Endothelial cell of umbilical vein (primary cell): ENCODE data around the gene DHTKD1. TPM values are rescaled to one million over a fixed set of nuclear protein-coding genes. Genes with fewer than 3 reads are reported as not detected.
"Not testable (repeated sequence)": the region's sequence is repeated elsewhere in the genome, so short reads cannot be mapped to it uniquely, and the experiment has no call there.

Source experiments
- BruUV-seq: library from RNA; stranded (reverse); fragments of 400-500 nt; replicated peaks from 2 replicates; lab custom pipeline; 2021; lab: Mats Ljungman, UMichigan
- CTCF ChIA-PET: fragments of 300-600, 350-600 bp; sonication (Branson Sonifier 250); formaldehyde crosslinking; loops from one replicate; lab custom pipeline; 2021; ENCODE audit warnings: antibody characterized with exemption, inconsistent platforms; lab: Charles Lee
- POLR2A ChIA-PET: fragments of 300-600, 350-600 bp; sonication (Branson Sonifier 250); formaldehyde crosslinking; loops from one replicate; lab custom pipeline; 2021; ENCODE audit warnings: antibody characterized with exemption, inconsistent platforms; lab: Charles Lee
- DNase-seq: peaks from one replicate; pipeline ENCODE4 v3.0.0-alpha.2; 2011; ENCODE audit warnings: low read depth, low spot score
- FAIRE-seq: peaks from 2 replicates; lab custom pipeline; 2011; peaks lifted over from hg19 to GRCh38; lab: Jason Lieb, UNC
- H2AFZ ChIP-seq: 2 replicates; pipeline ENCODE4 v1.6.0; 2012; ENCODE audit warnings: low read depth, low read length, control low read depth, inconsistent platforms
- H3K27ac ChIP-seq: 2 replicates; pipeline ENCODE4 v1.5.1; 2011; ENCODE audit warnings: low read depth, mild to moderate bottlenecking, control low read depth, low read length, moderate library complexity; ENCODE audit not compliant: insufficient read depth
- H3K27me3 ChIP-seq, 2 experiments: 2 replicates each; pipeline versions ENCODE4 v1.6.0 to v1.6.1; 2011; ENCODE audit warnings: low read length in 2 of 2, mixed read lengths in 1 of 2; ENCODE audit not compliant: control insufficient read depth in 2 of 2, insufficient read depth in 2 of 2
- H3K36me3 ChIP-seq, 2 experiments: 2 replicates in 1 of 2; 3 replicates in 1 of 2; pipeline ENCODE4 v1.5.1; 2011; ENCODE audit warnings: low read length in 2 of 2, mild to moderate bottlenecking in 1 of 2, moderate library complexity in 1 of 2; ENCODE audit not compliant: control insufficient read depth in 2 of 2, insufficient read depth in 2 of 2; ENCODE audit errors: extremely low read depth in 1 of 2
- H3K4me1 ChIP-seq: 3 replicates; pipeline ENCODE4 v1.5.1; 2011; ENCODE audit warnings: mild to moderate bottlenecking, low read length; ENCODE audit not compliant: control insufficient read depth, insufficient read depth; ENCODE audit errors: extremely low read depth
- H3K4me2 ChIP-seq: 2 replicates; pipeline ENCODE4 v1.6.1; 2011; ENCODE audit warnings: low read length, control low read depth, mixed read lengths; ENCODE audit not compliant: insufficient read depth
- H3K4me3 ChIP-seq, 3 experiments: fragments of 200-600 bp in 1 of 3; sonication (generic), shearing (Covaris generic) in 1 of 3; replicated peaks in 1 of 3; 2 replicates each; pipeline ENCODE4 v1.5.1; 2011 to 2016; ENCODE audit warnings: control low read depth in 3 of 3, low read length in 3 of 3, mild to moderate bottlenecking in 2 of 3, inconsistent platforms in 1 of 3, low read depth in 1 of 3, moderate library complexity in 1 of 3; ENCODE audit not compliant: insufficient read depth in 1 of 3
- H3K79me2 ChIP-seq: 2 replicates; pipeline ENCODE4 v1.6.0; 2012; ENCODE audit warnings: low read length, inconsistent platforms; ENCODE audit not compliant: control insufficient read depth, insufficient read depth
- H3K9ac ChIP-seq: replicated peaks from 2 replicates; pipeline ENCODE3; 2011; ENCODE audit warnings: low read length, control low read depth; ENCODE audit not compliant: insufficient read depth; ENCODE audit errors: extremely low read depth
- H3K9me1 ChIP-seq: replicated peaks from 3 replicates; pipeline ENCODE4 v1.6.0; 2011; ENCODE audit warnings: mild to moderate bottlenecking, low read length; ENCODE audit not compliant: control insufficient read depth, insufficient read depth; ENCODE audit errors: extremely low read depth
- H3K9me3 ChIP-seq: replicated peaks from 2 replicates; pipeline ENCODE4 v1.5.1; 2012; ENCODE audit warnings: low read length, inconsistent platforms; ENCODE audit not compliant: control insufficient read depth, insufficient read depth
- H4K20me1 ChIP-seq: replicated peaks from 2 replicates; pipeline ENCODE3; 2011; ENCODE audit warnings: mild to moderate bottlenecking, low read length; ENCODE audit not compliant: control insufficient read depth, insufficient read depth; ENCODE audit errors: extremely low read depth
- CTCF ChIP-seq, 2 donors: IDR thresholded peaks; 1 replicate in 1 of 2; 2 replicates in 1 of 2; pipeline ENCODE4 v1.5.1; 2011; ENCODE audit warnings: low read length in 2 of 2, mild to moderate bottlenecking in 2 of 2, moderate library complexity in 2 of 2, control low read depth in 1 of 2, inconsistent platforms in 1 of 2, low read depth in 1 of 2; ENCODE audit not compliant: insufficient read depth in 1 of 2; ENCODE audit errors: extremely low read depth in 1 of 2
- EZH2 ChIP-seq: IDR thresholded peaks from 2 replicates; pipeline ENCODE4 v1.6.1; 2012; ENCODE audit warnings: borderline replicate concordance, low read depth, mild to moderate bottlenecking, moderate library complexity, low read length, inconsistent platforms; ENCODE audit not compliant: severe bottlenecking
- FOS ChIP-seq: IDR thresholded peaks from 2 replicates; pipeline ENCODE4 v1.6.1; 2011; ENCODE audit warnings: mild to moderate bottlenecking, low read length, moderate library complexity, borderline replicate concordance; ENCODE audit not compliant: insufficient read depth
- GATA2 ChIP-seq: IDR thresholded peaks from 2 replicates; pipeline ENCODE4 v1.7.0; 2011; ENCODE audit warnings: low read depth, mild to moderate bottlenecking, moderate library complexity, mixed read lengths, low read length; ENCODE audit not compliant: insufficient read length, insufficient read depth
- JUN ChIP-seq: IDR thresholded peaks from 2 replicates; pipeline ENCODE4 v1.6.1; 2011; ENCODE audit warnings: borderline replicate concordance, low read depth; ENCODE audit not compliant: insufficient read length, insufficient read depth
- MYC ChIP-seq: IDR thresholded peaks from one replicate; pipeline ENCODE4 v1.6.1; 2011; ENCODE audit warnings: mild to moderate bottlenecking, low read depth, low read length
- POLR2A ChIP-seq: IDR thresholded peaks from 2 replicates; pipeline ENCODE4 v1.6.1; 2012; ENCODE audit warnings: low read depth, mild to moderate bottlenecking, control low read depth, low read length
- POLR2AphosphoS5 ChIP-seq: IDR thresholded peaks from 2 replicates; pipeline ENCODE4 v1.6.1; 2012; ENCODE audit warnings: low read depth, mild to moderate bottlenecking, control low read depth, low read length, moderate library complexity; ENCODE audit not compliant: insufficient read depth
- dilution Hi-C: fragments of 300-500 bp; cut with MboI; formaldehyde crosslinking; loops from one replicate; pipeline ENCODE4 v1.15.0; 2019; ENCODE audit warnings: low sequenced_read_pairs; ENCODE audit not compliant: extremely low pct_ligation_motif_present
- intact Hi-C: fragments of 100-400 bp; cut with micrococcal nuclease; formaldehyde crosslinking; loops from one replicate; pipeline ENCODE4 v1.10.0; 2022
- polyA plus RNA-seq, 4 experiments: library from polyadenylated mRNA; depleted of rRNA in 3 of 4; stranded (reverse) in 3 of 4; unstranded in 1 of 4; fragments of >200 nt; gene quantifications; 2 replicates each; pipeline versions ENCODE4 v1.2.1 to v1.2.3, GENCODE V29; 2011 to 2012; ENCODE audit warnings: missing spikeins in 1 of 4
- total RNA-seq: library from RNA; stranded (reverse); gene quantifications from 2 replicates; pipeline ENCODE4 v1.2.3, GENCODE V29; 2021
- TF ChIP-seq, protein P1 (sequence below): IDR thresholded peaks from 2 replicates; pipeline ENCODE4 v1.6.1; 2011; ENCODE audit not compliant: insufficient read depth, insufficient read length

DHTKD1 gene
- total and polyA plus RNA-seq, 2 donors (not counting 3 experiments of a cell fraction or from before 2014, with no cell fraction given), result 15.3 to 22.9 TPM

DNA sequence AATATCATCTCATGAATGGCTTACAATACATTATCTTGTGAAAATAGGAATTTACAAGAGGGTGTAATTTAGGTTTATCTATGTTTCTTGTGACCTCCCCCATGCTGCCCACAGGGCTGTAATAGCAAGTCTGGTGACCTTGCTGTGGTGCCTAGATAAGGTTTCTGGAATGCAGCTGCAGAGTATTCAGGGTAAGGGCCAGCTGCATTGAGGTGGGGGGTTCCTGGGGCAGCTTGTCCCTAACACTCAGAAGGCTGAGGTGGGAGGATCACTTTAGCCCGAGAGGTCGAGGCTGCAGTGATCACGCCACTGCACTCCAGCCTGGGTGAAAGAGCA, 5.3 kb upstream of the DHTKD1 start:
- Histone ChIP-seq H3K4me3 (no peak overlapping the region), H3K9me1 (no peaks in the 10 kb centered on the region), H2AFZ (no peak overlapping the region), H3K79me2 (no peaks in the 10 kb centered on the region), H3K36me3 (no peaks in the 10 kb centered on the region), H3K27me3 (peaks cover 3 to 6% of the 10 kb centered on the region in 2 experiments), H3K27ac (no peak overlapping the region), H3K9ac (no peak overlapping the region), H3K9me3 (no peaks in the 10 kb centered on the region), H4K20me1 (no peaks in the 10 kb centered on the region), H3K4me2 (no peak overlapping the region), H3K4me1 (no peaks in the 10 kb centered on the region)
- CTCF ChIA-PET, result no interaction called here
- TF ChIP-seq POLR2AphosphoS5, result no peak
- no peak for TF ChIP-seq MYC
- TF ChIP-seq GATA2, result no peak
- TF ChIP-seq POLR2A, result no peak
- BruUV-seq, result no TSS peak
- FAIRE-seq (no peak), DNase-seq (no peak)
- POLR2A ChIA-PET, result no interaction called here
- dilution Hi-C loops (no loop called here), intact Hi-C loops (no loop called here)

DNA sequence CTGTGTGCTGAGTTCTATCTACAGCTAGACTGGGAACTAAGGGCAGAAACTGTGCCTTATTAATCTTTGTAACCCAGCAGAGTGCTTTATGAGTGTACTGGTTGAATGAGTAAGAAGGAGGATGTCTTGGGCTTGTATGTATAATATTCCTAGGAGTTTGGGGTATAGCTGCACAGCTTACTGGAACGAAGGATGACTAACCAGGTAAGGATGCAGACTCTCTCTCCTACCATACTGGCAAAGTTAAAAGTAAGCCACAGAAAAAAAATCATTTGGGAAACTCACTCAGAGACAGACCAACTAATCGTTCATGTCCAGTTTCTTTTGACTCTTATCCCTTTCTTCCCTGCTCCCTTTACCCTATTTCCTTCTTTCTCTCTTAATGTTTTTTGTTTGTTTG, 1.4 kb upstream of the DHTKD1 start:
- Histone ChIP-seq H3K4me1 (peaks cover 8% of the 10 kb centered on the region), H2AFZ (no peak overlapping the region), H3K79me2 (peaks cover 2% of the 10 kb centered on the region), H3K27ac (no peak overlapping the region), H3K9me1 (no peaks in the 10 kb centered on the region), H3K9ac (no peak overlapping the region), H3K9me3 (no peaks in the 10 kb centered on the region), H4K20me1 (no peaks in the 10 kb centered on the region), H3K36me3 (no peaks in the 10 kb centered on the region), H3K4me2 (no peak overlapping the region), H3K4me3 (no peak overlapping the region), H3K27me3 (peaks cover 2 to 6% of the 10 kb centered on the region in 2 experiments)
- CTCF ChIA-PET, result no interaction called here
- TF ChIP-seq, protein P1, sequence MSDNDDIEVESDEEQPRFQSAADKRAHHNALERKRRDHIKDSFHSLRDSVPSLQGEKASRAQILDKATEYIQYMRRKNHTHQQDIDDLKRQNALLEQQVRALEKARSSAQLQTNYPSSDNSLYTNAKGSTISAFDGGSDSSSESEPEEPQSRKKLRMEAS, result no peak
- TF ChIP-seq JUN (no peak), POLR2A (no peak), EZH2 (no peak), GATA2 (no peak), POLR2AphosphoS5 (no peak), MYC (no peak), FOS (no peak), CTCF (IDR thresholded peaks at IDR 0.05; ENCODE audit: extremely low read depth in 1 of 2, insufficient read depth in 1 of 2, low read depth in 1 of 2, low read length in 2 of 2) (no peak)
- dilution Hi-C loops, result no loop called here
- BruUV-seq, result no TSS peak
- POLR2A ChIA-PET, result no interaction called here
- DNase-seq, result no peak
- intact Hi-C loops, result loop anchor here (5.0 kb wide), 1 partner anchor 80 kb away; no protein-coding TSS in a partner anchor
- FAIRE-seq, result peak; percentile 33

GRCh38 chr10:12071441-12071840, 2.7 kb downstream of the DHTKD1 start:
- H2AFZ ChIP-seq, H3K27me3 ChIP-seq, BruUV-seq, intact Hi-C loops, H3K36me3 ChIP-seq, POLR2A ChIA-PET, CTCF ChIA-PET, H3K4me3 ChIP-seq, H3K9me3 ChIP-seq, H3K9ac ChIP-seq, DNase-seq, H4K20me1 ChIP-seq, dilution Hi-C loops, H3K79me2 ChIP-seq, H3K4me1 ChIP-seq, H3K9me1 ChIP-seq: not testable (repeated sequence)
- peak overlapping the region; percentile 21 for H3K4me2 ChIP-seq
- FAIRE-seq, result peak; percentile 50
- H3K27ac ChIP-seq, result peak overlapping the region; percentile 32
